K562 (cell line): ENCODE measurements around the gene MEGF10. TPM values are rescaled to one million over a fixed set of nuclear protein-coding genes. Genes with fewer than 3 reads are reported as not detected.

ENCODE experiments used
- ATAC-seq: fragments of 200-7000 bp; cut with Tn5 transposase; 3 replicates; pipeline ENCODE4 v1.9.1; 2020; ENCODE audit warnings: moderate library complexity
- BruUV-seq: library from RNA; stranded (reverse); fragments of 400-500 nt; replicated peaks from 2 replicates; lab custom pipeline; 2021; lab: Mats Ljungman, UMichigan
- CTCF ChIA-PET: fragments of 300-600 bp; formaldehyde crosslinking; extraction: SDS; loops from one replicate; lab custom pipeline; 2021; ENCODE audit warnings: low intra/inter-chr PET ratio; lab: Yijun Ruan, JAX
- POLR2A ChIA-PET: fragments of 300-600, 350-650 bp; sonication (Branson Sonifier 250); formaldehyde crosslinking; extraction: SDS; loops from one replicate; lab custom pipeline; 2021; ENCODE audit warnings: antibody characterized with exemption, inconsistent platforms; lab: Yijun Ruan, JAX
- DNase-seq, 4 experiments: peaks; one replicate each; pipeline versions ENCODE4 v3.0.0 to v3.0.0-alpha.2; 2011 to 2018; ENCODE audit warnings: low spot score in 3 of 4, mixed read lengths in 3 of 4; ENCODE audit errors: extremely low read depth in 1 of 4
- FAIRE-seq: peaks from 2 replicates; lab custom pipeline; 2011; peaks lifted over from hg19 to GRCh38; lab: Jason Lieb, UNC
- H2AFZ ChIP-seq: 2 replicates; pipeline ENCODE4 v1.6.0; 2011; ENCODE audit warnings: low read depth, low read length, control low read depth, inconsistent platforms
- H3K27ac ChIP-seq: fragments of 200-600 bp; 3 replicates; pipeline ENCODE4 v1.8.0; 2011; ENCODE audit warnings: low read depth, mild to moderate bottlenecking, control low read depth, inconsistent platforms, low read length, moderate library complexity, mixed read lengths; ENCODE audit errors: extremely low read depth
- H3K27me3 ChIP-seq, 2 experiments: fragments of 300-600 bp in 1 of 2; 2 replicates in 1 of 2; 3 replicates in 1 of 2; pipeline versions ENCODE4 v1.6.0 to v1.8.0; 2011; ENCODE audit warnings: inconsistent platforms in 2 of 2, low read length in 2 of 2, mild to moderate bottlenecking in 1 of 2, mixed read lengths in 1 of 2, moderate library complexity in 1 of 2; ENCODE audit not compliant: control insufficient read depth in 2 of 2, insufficient read depth in 2 of 2
- H3K36me3 ChIP-seq: fragments of 300-600 bp; 3 replicates; pipeline ENCODE4 v1.8.0; 2011; ENCODE audit warnings: mild to moderate bottlenecking, low read length, inconsistent platforms; ENCODE audit not compliant: control insufficient read depth, insufficient read depth
- H3K4me1 ChIP-seq, 2 experiments: fragments of 200-600 bp in 1 of 2; replicated peaks in 1 of 2; 2 replicates in 1 of 2; 3 replicates in 1 of 2; pipeline versions ENCODE4 v1.5.1 to v1.8.0; 2011; ENCODE audit warnings: inconsistent platforms in 2 of 2, low read length in 2 of 2, mild to moderate bottlenecking in 1 of 2, mixed read lengths in 1 of 2, moderate library complexity in 1 of 2; ENCODE audit not compliant: control insufficient read depth in 2 of 2, insufficient read depth in 2 of 2
- H3K4me2 ChIP-seq: 2 replicates; pipeline ENCODE4 v1.6.1; 2011; ENCODE audit warnings: low read length, control low read depth, inconsistent platforms, mixed read lengths; ENCODE audit not compliant: insufficient read depth
- H3K4me3 ChIP-seq: fragments of 200-600 bp; sonication (generic), shearing (Covaris generic); 2 replicates; pipeline ENCODE4 v1.5.1; 2016; ENCODE audit warnings: control low read depth, inconsistent platforms
- H3K79me2 ChIP-seq: fragments of 200-600 bp; 3 replicates; pipeline ENCODE4 v1.8.0; 2011; ENCODE audit warnings: low read length, inconsistent platforms; ENCODE audit not compliant: control insufficient read depth, insufficient read depth
- H3K9ac ChIP-seq, 2 experiments: 2 replicates each; pipeline versions ENCODE4 v1.6.0 to v1.6.1; 2011; ENCODE audit warnings: low read depth in 2 of 2, low read length in 2 of 2, control low read depth in 1 of 2, inconsistent platforms in 1 of 2, mild to moderate bottlenecking in 1 of 2, mixed read lengths in 1 of 2; ENCODE audit not compliant: insufficient read depth in 1 of 2
- H3K9me1 ChIP-seq: one replicate; pipeline ENCODE4 v1.6.0; 2011; ENCODE audit warnings: inconsistent platforms, mild to moderate bottlenecking, low read length, moderate library complexity; ENCODE audit not compliant: control insufficient read depth, insufficient read depth
- H3K9me3 ChIP-seq: replicated peaks from 2 replicates; pipeline ENCODE4 v1.5.1; 2011; ENCODE audit warnings: low read depth, low read length, inconsistent platforms; ENCODE audit not compliant: control insufficient read depth, insufficient read depth
- H4K20me1 ChIP-seq: replicated peaks from 2 replicates; pipeline ENCODE4 v1.6.1; 2011; ENCODE audit warnings: low read length, inconsistent platforms, mixed read lengths; ENCODE audit not compliant: control insufficient read depth, insufficient read depth
- MEF2D ChIP-seq: conservative IDR thresholded peaks from 2 replicates; pipeline ENCODE4 v1.6.1; 2016; ENCODE audit warnings: low read depth, missing genetic modification characterization, missing compliant biosample characterization
- RNF2 ChIP-seq: sonication (generic); IDR thresholded peaks from 2 replicates; pipeline ENCODE4 v1.6.1; 2016
- WGBS: fragments of 100-300 bp; shearing (Covaris generic); methylation state at CpG from one replicate; pipeline ENCODE4 v1.1.6; 2016; ENCODE audit warnings: low coverage, mixed read lengths; ENCODE audit not compliant: insufficient coverage; ENCODE audit errors: missing lambda C conversion rate; 5-methylcytosine and 5-hydroxymethylcytosine counted together
- in situ Hi-C: fragments of 300-500 bp; cut with MboI; formaldehyde crosslinking; loops from 4 replicates; pipeline ENCODE4 v1.15.0; 2018; ENCODE audit warnings: inconsistent platforms, mixed read lengths
- intact Hi-C: fragments of 100-400 bp; cut with micrococcal nuclease; formaldehyde crosslinking; loops from 2 replicates; pipeline ENCODE4 v1.14.2; 2022
- polyA plus RNA-seq, 8 experiments: library from polyadenylated mRNA; depleted of rRNA in 4 of 8; stranded (reverse) in 5 of 8; unstranded in 3 of 8; fragments of >200 nt; fragmentation: Nextera tagmentation in 2 of 8; fragmentation: Illumina TruSeq in 1 of 8; extraction: Ambion mirVana in 2 of 8; extraction: Trizol in 1 of 8; gene quantifications; 2 replicates each; pipeline versions ENCODE4 v1.2.1 to v1.2.3, GENCODE V29; 2011 to 2014; ENCODE audit warnings: inconsistent platforms in 1 of 8, missing spikeins in 1 of 8
- total RNA-seq, 7 experiments: library from RNA; depleted of rRNA in 6 of 7; stranded (reverse); fragments of >200 nt in 6 of 7; fragmentation: Illumina TruSeq in 2 of 7; extraction: Trizol in 2 of 7; gene quantifications; 2 replicates each; pipeline versions ENCODE4 v1.2.1 to v1.2.3, GENCODE V29; 2011 to 2021; ENCODE audit warnings: low replicate concordance in 1 of 7
- TF ChIP-seq, protein P1 (sequence below): sonication (generic); formaldehyde crosslinking; IDR thresholded peaks from 2 replicates; pipeline ENCODE4 v1.9.0; 2022; ENCODE audit warnings: mild to moderate bottlenecking, missing genetic modification reagents
- TF ChIP-seq, protein P2 (sequence below): fragments of 450-650 bp; IDR thresholded peaks from 2 replicates; pipeline ENCODE4 v1.6.1; 2016; ENCODE audit warnings: mild to moderate bottlenecking, moderate library complexity

The MEGF10 gene
- total and polyA plus RNA-seq, 9 of the 15 experiments (the other 6 are each of a cell fraction or from before 2014, with no cell fraction given): 0.07 TPM; not detected in 8

DNA sequence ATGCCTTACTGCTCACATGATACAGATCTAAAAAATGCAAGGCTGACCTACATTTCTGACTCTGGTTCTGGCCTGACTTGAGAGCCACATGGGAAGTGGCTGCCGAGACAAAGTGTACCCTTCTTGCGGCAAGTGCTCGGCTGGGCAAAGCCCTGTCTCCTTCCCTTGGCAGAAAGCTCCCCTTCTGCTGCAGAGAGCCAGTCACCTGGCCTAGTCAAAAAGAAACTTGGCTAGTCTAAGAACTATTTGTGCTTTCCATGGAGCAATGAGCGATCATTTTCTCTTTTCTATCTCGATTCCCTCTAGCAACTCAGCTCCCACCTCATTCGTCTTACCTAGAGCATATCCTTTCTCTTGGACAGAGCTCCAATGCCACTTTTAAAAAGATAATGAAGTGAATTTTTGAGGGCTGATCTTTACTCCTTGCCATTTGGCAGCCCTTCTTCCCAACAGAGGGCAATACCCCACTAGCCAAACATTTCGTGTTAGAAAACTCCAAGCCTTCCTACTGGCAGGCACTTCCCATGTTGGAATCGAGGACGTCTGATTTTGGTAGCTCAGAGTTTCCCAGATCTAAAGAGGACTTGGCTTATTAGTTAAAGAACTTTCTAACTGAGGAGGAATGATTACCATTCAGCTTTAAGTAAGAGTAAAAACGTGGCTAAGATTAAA is 118.8 kb downstream of the MEGF10 start (continued):
- TF ChIP-seq, protein P1, sequence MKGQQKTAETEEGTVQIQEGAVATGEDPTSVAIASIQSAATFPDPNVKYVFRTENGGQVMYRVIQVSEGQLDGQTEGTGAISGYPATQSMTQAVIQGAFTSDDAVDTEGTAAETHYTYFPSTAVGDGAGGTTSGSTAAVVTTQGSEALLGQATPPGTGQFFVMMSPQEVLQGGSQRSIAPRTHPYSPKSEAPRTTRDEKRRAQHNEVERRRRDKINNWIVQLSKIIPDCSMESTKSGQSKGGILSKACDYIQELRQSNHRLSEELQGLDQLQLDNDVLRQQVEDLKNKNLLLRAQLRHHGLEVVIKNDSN (CRISPR knock-in tag): no peak

DNA sequence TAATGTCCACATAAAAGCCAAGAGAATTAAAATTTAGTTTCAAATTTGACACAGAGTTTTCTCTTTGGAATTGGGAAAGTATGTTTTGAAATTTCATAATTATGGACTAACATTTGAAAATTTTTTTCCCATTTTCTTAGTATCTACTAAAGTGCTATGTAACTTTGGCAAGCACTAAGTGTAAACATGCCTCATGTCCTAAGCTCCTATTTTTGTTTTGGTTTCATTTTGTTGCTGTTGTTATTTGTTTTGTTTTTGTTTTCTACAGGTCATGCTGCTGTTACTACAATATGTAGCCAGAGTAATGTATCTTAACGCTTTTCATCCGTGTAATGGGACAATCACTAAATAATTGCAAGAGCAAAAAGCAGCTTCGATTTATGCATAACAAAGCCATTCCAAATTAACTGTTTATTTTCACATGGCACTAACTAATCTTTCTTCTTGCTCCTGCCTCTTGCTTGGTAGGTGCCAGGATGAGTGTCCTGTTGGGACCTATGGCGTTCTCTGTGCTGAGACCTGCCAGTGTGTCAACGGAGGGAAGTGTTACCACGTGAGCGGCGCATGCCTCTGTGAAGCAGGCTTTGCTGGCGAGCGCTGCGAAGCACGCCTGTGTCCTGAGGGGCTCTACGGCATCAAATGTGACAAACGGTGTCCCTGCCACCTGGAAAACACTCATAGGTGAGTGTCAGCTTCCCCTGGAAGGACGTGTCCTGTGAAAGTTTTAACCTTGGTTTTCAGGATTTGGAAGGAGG is 119.5 kb downstream of the MEGF10 start:
- WGBS: under 1% methylated on average over 15 of the region's 15 CpGs
- no peaks in the 10 kb centered on the region for H3K36me3 ChIP-seq
- no peaks in the 10 kb centered on the region for H3K9me3 ChIP-seq
- BruUV-seq: no TSS peak
- peak overlapping the region; percentile 13; the same call in 1 of the 2 replicates for H3K4me2 ChIP-seq
- ChIA-PET CTCF (no interaction called here), POLR2A (interaction anchor here (1.3 kb wide), 1 partner anchor 9 kb away, joined by 3 read pairs; no protein-coding TSS in a partner anchor)
- no peak overlapping the region for H2AFZ ChIP-seq
- no peak overlapping the region for H3K27ac ChIP-seq
- no peak overlapping the region for H3K4me3 ChIP-seq
- DNase-seq (no peak), FAIRE-seq (no peak), ATAC-seq (no peak)
- no peaks in the 10 kb centered on the region for H3K79me2 ChIP-seq
- no peaks in the 10 kb centered on the region for H3K9me1 ChIP-seq
- intact Hi-C loops (no loop called here), in situ Hi-C loops (no loop called here)
- H3K27me3 ChIP-seq: peaks cover 0 to 6% of the 10 kb centered on the region in 2 experiments; a peak in 1 of 5 replicates
- H3K4me1 ChIP-seq: no peaks in the 10 kb centered on the region
- H3K9ac ChIP-seq: no peak overlapping the region
- no peaks in the 10 kb centered on the region for H4K20me1 ChIP-seq
- TF ChIP-seq, protein P2, sequence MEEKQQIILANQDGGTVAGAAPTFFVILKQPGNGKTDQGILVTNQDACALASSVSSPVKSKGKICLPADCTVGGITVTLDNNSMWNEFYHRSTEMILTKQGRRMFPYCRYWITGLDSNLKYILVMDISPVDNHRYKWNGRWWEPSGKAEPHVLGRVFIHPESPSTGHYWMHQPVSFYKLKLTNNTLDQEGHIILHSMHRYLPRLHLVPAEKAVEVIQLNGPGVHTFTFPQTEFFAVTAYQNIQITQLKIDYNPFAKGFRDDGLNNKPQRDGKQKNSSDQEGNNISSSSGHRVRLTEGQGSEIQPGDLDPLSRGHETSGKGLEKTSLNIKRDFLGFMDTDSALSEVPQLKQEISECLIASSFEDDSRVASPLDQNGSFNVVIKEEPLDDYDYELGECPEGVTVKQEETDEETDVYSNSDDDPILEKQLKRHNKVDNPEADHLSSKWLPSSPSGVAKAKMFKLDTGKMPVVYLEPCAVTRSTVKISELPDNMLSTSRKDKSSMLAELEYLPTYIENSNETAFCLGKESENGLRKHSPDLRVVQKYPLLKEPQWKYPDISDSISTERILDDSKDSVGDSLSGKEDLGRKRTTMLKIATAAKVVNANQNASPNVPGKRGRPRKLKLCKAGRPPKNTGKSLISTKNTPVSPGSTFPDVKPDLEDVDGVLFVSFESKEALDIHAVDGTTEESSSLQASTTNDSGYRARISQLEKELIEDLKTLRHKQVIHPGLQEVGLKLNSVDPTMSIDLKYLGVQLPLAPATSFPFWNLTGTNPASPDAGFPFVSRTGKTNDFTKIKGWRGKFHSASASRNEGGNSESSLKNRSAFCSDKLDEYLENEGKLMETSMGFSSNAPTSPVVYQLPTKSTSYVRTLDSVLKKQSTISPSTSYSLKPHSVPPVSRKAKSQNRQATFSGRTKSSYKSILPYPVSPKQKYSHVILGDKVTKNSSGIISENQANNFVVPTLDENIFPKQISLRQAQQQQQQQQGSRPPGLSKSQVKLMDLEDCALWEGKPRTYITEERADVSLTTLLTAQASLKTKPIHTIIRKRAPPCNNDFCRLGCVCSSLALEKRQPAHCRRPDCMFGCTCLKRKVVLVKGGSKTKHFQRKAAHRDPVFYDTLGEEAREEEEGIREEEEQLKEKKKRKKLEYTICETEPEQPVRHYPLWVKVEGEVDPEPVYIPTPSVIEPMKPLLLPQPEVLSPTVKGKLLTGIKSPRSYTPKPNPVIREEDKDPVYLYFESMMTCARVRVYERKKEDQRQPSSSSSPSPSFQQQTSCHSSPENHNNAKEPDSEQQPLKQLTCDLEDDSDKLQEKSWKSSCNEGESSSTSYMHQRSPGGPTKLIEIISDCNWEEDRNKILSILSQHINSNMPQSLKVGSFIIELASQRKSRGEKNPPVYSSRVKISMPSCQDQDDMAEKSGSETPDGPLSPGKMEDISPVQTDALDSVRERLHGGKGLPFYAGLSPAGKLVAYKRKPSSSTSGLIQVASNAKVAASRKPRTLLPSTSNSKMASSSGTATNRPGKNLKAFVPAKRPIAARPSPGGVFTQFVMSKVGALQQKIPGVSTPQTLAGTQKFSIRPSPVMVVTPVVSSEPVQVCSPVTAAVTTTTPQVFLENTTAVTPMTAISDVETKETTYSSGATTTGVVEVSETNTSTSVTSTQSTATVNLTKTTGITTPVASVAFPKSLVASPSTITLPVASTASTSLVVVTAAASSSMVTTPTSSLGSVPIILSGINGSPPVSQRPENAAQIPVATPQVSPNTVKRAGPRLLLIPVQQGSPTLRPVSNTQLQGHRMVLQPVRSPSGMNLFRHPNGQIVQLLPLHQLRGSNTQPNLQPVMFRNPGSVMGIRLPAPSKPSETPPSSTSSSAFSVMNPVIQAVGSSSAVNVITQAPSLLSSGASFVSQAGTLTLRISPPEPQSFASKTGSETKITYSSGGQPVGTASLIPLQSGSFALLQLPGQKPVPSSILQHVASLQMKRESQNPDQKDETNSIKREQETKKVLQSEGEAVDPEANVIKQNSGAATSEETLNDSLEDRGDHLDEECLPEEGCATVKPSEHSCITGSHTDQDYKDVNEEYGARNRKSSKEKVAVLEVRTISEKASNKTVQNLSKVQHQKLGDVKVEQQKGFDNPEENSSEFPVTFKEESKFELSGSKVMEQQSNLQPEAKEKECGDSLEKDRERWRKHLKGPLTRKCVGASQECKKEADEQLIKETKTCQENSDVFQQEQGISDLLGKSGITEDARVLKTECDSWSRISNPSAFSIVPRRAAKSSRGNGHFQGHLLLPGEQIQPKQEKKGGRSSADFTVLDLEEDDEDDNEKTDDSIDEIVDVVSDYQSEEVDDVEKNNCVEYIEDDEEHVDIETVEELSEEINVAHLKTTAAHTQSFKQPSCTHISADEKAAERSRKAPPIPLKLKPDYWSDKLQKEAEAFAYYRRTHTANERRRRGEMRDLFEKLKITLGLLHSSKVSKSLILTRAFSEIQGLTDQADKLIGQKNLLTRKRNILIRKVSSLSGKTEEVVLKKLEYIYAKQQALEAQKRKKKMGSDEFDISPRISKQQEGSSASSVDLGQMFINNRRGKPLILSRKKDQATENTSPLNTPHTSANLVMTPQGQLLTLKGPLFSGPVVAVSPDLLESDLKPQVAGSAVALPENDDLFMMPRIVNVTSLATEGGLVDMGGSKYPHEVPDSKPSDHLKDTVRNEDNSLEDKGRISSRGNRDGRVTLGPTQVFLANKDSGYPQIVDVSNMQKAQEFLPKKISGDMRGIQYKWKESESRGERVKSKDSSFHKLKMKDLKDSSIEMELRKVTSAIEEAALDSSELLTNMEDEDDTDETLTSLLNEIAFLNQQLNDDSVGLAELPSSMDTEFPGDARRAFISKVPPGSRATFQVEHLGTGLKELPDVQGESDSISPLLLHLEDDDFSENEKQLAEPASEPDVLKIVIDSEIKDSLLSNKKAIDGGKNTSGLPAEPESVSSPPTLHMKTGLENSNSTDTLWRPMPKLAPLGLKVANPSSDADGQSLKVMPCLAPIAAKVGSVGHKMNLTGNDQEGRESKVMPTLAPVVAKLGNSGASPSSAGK: peak; percentile 85
- TF ChIP-seq RNF2: 0 out of 2 replicates have a peak, but pooled peaks have one; percentile 22
- no peak for TF ChIP-seq MEF2D
